Astrocyte (in vitro differentiated cells and primary cell): Measurements from ENCODE around the gene PCBP3.

Experiments used
- CTCF ChIP-seq: IDR thresholded peaks from 2 replicates; pipeline ENCODE4 v1.5.1; 2011; ENCODE audit warnings: low read depth, mild to moderate bottlenecking, inconsistent platforms, low read length, moderate library complexity; ENCODE audit not compliant: insufficient read depth
- EZH2 ChIP-seq: IDR thresholded peaks from 2 replicates; pipeline ENCODE4 v1.6.1; 2012; ENCODE audit warnings: mild to moderate bottlenecking, low read length, inconsistent platforms; ENCODE audit not compliant: insufficient read depth

DNA sequence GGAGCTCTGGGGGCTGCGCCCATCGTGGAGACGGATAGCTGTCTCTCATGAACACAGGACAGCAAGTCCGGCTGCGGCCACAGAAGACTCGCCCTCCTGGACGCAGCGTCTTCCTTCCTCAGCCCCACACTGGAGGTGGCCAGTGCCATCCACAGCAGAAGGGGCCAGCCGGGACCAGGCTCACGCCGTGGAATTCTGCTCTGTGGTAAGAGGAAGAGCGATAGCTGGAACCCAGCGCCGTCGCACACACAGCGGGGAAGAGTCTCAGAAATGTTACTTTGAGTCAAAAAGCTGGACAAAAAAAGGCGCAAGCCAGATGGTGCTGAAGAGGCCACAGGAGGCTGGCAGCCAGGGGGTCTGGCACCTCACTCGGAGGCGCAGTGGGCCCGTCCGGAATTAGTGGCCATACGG lies 224.2 kb downstream of the PCBP3 start:
- TF ChIP-seq CTCF: no peak
- no peak for TF ChIP-seq EZH2
